ENCODE data around the gene RBX1. TPM values are rescaled to one million over a fixed set of nuclear protein-coding genes. Genes with fewer than 3 reads are reported as not detected.
A peak's percentile ranks its signal among the peaks of the same experiment; 100 is the strongest.
"Not testable (repeated sequence)": the region's sequence is repeated elsewhere in the genome, so short reads cannot be mapped to it uniquely, and the experiment has no call there.

RBX1 gene
- total RNA-seq, 6 experiments from 2014 or later = 69.2 to 77.3 (median 73.0) TPM

DNA sequence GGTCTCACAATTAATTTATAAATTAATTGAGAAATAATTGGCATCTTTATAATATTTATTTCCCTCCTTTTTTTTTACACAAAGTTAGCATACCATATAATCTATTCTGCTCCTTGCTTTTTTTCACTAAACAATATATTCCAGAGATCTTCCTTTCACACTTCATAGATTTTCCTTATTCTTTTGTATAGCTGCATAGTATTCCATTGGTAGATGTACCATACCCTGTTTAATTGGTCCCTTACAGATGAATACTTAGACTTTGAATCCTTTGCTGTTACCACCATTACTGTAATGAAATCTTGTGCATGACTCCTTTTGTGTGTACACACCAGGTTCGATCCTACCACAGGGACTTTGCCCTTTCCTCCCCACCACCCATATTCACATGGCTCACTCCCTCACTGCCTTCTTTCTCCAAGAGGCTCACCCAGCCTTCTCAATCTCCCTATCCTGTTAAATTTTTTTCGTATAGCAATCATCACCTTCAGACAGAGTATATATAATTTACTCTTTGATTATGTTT is 48.9 kb downstream of the RBX1 start:
- H3K9me3 Mint-ChIP-seq = no peaks in the 10 kb centered on the region
- peaks cover 16% of the 10 kb centered on the region for H3K4me1 Mint-ChIP-seq (ENCODE audit: low read depth)
- no peak overlapping the region for H3K27ac Mint-ChIP-seq
- no peak for DNase-seq
- peaks cover 4% of the 10 kb centered on the region for H3K27me3 Mint-ChIP-seq (ENCODE audit: insufficient read depth)
- peaks cover 5% of the 10 kb centered on the region; the same call in 1 of the 2 replicates for H3K36me3 Mint-ChIP-seq (ENCODE audit: low read depth)
- no peak overlapping the region for H3K4me3 Mint-ChIP-seq
- TF ChIP-seq, protein P1, sequence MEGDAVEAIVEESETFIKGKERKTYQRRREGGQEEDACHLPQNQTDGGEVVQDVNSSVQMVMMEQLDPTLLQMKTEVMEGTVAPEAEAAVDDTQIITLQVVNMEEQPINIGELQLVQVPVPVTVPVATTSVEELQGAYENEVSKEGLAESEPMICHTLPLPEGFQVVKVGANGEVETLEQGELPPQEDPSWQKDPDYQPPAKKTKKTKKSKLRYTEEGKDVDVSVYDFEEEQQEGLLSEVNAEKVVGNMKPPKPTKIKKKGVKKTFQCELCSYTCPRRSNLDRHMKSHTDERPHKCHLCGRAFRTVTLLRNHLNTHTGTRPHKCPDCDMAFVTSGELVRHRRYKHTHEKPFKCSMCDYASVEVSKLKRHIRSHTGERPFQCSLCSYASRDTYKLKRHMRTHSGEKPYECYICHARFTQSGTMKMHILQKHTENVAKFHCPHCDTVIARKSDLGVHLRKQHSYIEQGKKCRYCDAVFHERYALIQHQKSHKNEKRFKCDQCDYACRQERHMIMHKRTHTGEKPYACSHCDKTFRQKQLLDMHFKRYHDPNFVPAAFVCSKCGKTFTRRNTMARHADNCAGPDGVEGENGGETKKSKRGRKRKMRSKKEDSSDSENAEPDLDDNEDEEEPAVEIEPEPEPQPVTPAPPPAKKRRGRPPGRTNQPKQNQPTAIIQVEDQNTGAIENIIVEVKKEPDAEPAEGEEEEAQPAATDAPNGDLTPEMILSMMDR (IDR thresholded peaks at IDR 0.05) = no peak

DNA sequence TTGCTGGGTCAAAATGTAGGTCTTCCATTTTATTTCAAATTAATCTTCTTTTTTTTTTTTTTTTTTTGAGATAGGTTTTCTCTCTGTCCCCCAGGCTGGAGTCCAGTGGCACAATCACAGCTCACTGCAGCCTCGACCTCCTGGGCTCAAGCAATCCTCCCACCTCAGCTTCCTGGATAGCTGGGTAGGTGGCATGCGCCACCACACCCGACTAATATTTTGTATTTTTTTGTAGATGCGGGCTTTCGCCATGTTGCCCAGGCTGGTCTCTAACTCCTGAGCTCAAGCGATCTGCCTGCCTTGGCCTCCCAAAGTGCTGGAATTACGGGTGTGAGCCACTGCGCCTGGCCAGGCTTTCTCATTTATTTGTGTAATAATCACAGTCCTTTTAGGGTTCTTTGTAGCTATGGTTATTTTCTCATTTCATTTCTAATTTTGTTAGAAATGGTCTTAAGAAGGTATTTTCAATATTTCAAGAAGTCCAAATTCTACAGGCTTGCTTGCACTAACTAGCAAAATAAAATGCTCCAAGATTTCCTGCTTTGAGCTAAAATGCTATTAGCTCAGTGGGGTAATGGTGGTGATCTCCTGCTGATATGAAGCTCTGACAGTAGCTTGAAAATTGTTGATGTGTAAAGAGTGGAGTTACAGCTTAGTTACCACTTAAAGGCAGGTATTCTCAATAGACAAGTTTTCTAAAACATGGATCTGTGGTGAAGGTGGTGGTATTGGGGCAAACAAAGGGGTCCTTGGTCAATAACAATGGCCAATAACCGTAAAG is 50.0 kb downstream of the RBX1 start:
- Mint-ChIP-seq H3K36me3 (ENCODE audit: low read depth) (peaks cover 5% of the 10 kb centered on the region; the same call in 1 of the 2 replicates), H3K9me3 (no peaks in the 10 kb centered on the region), H3K27me3 (ENCODE audit: insufficient read depth) (peaks cover 6% of the 10 kb centered on the region), H3K4me1 (ENCODE audit: low read depth) (peaks cover 16% of the 10 kb centered on the region), H3K27ac (peak overlapping the region; percentile 31), H3K4me3 (no peak overlapping the region)
- DNase-seq = no peak
- TF ChIP-seq, protein P1 (IDR thresholded peaks at IDR 0.05) = no peak

DNA sequence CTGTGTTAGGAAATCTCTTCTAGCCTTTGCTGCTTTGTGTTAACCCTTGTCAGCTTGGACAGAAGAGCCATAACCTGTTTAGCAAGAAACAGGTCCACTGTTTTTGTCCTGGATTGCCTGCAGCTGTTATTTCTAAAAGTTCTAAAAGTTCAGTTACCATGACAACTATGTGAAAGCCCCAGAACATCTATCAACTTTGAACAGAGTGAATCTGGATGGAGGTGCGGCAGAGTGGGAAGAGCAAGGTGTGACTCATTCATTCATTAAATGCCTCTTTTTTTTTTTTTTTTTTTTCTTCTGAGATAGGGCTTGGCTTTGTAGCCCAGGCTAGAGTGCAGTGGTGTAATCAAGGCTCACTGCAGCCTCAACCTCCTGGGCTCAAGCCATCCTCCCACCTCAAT is 50.5 kb downstream of the RBX1 start:
- H3K4me3 Mint-ChIP-seq = no peak overlapping the region
- peaks cover 6% of the 10 kb centered on the region for H3K27me3 Mint-ChIP-seq (ENCODE audit: insufficient read depth)
- H3K9me3 Mint-ChIP-seq = no peaks in the 10 kb centered on the region
- H3K27ac Mint-ChIP-seq = peak overlapping the region; percentile 31
- TF ChIP-seq, protein P1 (IDR thresholded peaks at IDR 0.05) = no peak
- peaks cover 16% of the 10 kb centered on the region for H3K4me1 Mint-ChIP-seq (ENCODE audit: low read depth)
- DNase-seq = peak; percentile 59
- H3K36me3 Mint-ChIP-seq (ENCODE audit: low read depth) = peaks cover 5% of the 10 kb centered on the region; the same call in 1 of the 2 replicates

DNA sequence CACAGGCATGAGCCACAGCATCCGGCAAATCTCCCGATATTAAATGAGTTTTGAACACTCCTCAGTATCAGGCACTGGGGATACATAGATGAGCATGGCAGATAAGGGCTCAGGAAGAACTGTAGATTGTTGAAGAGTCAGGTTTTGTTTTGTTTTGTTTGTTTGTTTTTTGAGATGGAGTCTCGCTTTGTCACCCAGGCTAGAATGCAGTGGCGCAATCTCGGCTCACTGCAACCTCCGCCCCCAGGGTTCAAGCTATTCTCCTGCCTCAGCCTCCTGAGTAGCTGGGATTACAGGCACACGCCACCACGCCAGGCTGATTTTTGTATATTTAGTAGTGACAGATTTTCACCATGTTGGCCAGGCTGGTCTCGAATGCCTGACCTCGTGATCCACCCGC is 51.2 kb downstream of the RBX1 start:
- not testable (repeated sequence) for H3K27ac Mint-ChIP-seq; DNase-seq; H3K27me3 Mint-ChIP-seq (ENCODE audit: insufficient read depth); H3K36me3 Mint-ChIP-seq (ENCODE audit: low read depth); H3K4me3 Mint-ChIP-seq; H3K9me3 Mint-ChIP-seq
- H3K4me1 Mint-ChIP-seq (ENCODE audit: low read depth) = peaks cover 16% of the 10 kb centered on the region

DNA sequence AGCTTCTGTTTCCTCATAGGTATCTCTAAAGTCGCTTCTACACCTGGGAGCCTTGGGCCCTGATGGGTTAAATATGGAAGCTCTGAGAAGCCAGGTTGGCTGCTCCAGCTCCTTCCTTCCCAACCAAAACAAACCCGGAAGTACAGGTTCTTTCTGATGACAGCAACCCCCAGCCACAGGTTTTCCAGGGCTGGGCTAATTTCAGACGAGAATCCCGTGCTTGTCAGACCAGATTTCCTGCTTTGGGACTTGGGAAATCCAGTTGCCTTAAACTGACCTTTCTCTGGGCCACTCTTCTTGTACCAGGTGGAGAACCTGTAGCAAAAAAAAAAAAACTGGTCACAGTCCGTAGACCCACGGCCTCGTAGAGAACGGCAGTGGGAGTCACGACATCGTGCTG is 51.9 kb downstream of the RBX1 start:
- peaks cover 5% of the 10 kb centered on the region; the same call in 1 of the 2 replicates for H3K36me3 Mint-ChIP-seq (ENCODE audit: low read depth)
- TF ChIP-seq, protein P1 (IDR thresholded peaks at IDR 0.05) = no peak
- no peak overlapping the region for H3K27ac Mint-ChIP-seq
- peaks cover 3% of the 10 kb centered on the region for H3K27me3 Mint-ChIP-seq (ENCODE audit: insufficient read depth)
- DNase-seq = no peak
- H3K4me1 Mint-ChIP-seq (ENCODE audit: low read depth) = peaks cover 16% of the 10 kb centered on the region
- H3K4me3 Mint-ChIP-seq = no peak overlapping the region
- no peaks in the 10 kb centered on the region for H3K9me3 Mint-ChIP-seq

DNA sequence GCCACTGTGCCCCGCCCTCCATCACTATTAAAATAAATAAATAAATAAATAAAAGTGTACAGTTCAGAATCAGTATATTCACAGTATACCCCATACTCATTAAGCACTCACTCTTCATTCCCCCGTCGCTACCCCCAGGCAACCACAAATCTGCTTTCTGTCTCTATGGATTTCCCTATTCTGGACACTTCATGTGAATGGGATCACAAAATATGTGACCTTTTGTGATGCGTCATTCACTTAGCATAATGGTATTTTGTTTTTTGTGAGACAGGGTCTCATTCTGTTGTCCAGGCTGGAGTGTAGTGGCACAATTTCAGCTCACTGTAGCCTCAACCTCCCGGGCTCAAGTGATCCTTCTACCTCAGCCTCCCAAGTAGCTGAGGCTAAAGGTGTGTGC is 52.8 kb downstream of the RBX1 start:
- TF ChIP-seq, protein P1 (IDR thresholded peaks at IDR 0.05) = no peak
- Mint-ChIP-seq H3K27me3 (ENCODE audit: insufficient read depth) (peaks cover 3% of the 10 kb centered on the region), H3K4me3 (no peak overlapping the region), H3K4me1 (ENCODE audit: low read depth) (peaks cover 19% of the 10 kb centered on the region), H3K9me3 (no peaks in the 10 kb centered on the region), H3K36me3 (ENCODE audit: low read depth) (peaks cover 5% of the 10 kb centered on the region; the same call in 1 of the 2 replicates), H3K27ac (no peak overlapping the region)
- no peak for DNase-seq
